PC-9 (cell line): Measurements from ENCODE around the gene NOC2L. TPM values are rescaled to one million over a fixed set of nuclear protein-coding genes. Genes with fewer than 3 reads are reported as not detected.

Experiments
- Bru-seq: library from RNA; stranded (reverse); fragments of 400-500 nt; gene quantifications from one replicate; lab custom pipeline; 2021; lab: Mats Ljungman, UMichigan
- BruChase-seq, 2 experiments: library from RNA; stranded (reverse); fragments of 400-500 nt; gene quantifications; one replicate each; lab custom pipeline; 2021; lab: Mats Ljungman, UMichigan
- BruUV-seq: library from RNA; stranded (reverse); fragments of 400-500 nt; replicated peaks from 2 replicates; lab custom pipeline; 2021; lab: Mats Ljungman, UMichigan
- CTCF ChIA-PET: fragments of 300-600 bp; sonication (Branson Sonifier 250); formaldehyde crosslinking; loops from one replicate; lab custom pipeline; 2022; ENCODE audit warnings: antibody characterized with exemption; lab: Charles Lee
- POLR2A ChIA-PET: fragments of 300-600 bp; sonication (Branson Sonifier 250); formaldehyde crosslinking; loops from one replicate; lab custom pipeline; 2022; ENCODE audit warnings: antibody characterized with exemption; ENCODE audit not compliant: unreplicated experiment; lab: Charles Lee
- DNase-seq, 2 experiments: peaks; one replicate each; pipeline versions ENCODE4 v3.0.0 to v3.0.0-alpha.2; 2015 to 2022; ENCODE audit warnings: mixed read lengths in 1 of 2
- H2AFZ ChIP-seq: fragments of 200-600 bp; sonication (generic); 2 replicates; pipeline ENCODE4 v1.8.1; 2017; ENCODE audit warnings: antibody characterized with exemption
- H3F3A ChIP-seq: fragments of 200-600 bp; sonication (generic); 2 replicates; pipeline ENCODE4 v1.8.1; 2017; ENCODE audit warnings: antibody characterized with exemption, mild to moderate bottlenecking, low read depth; ENCODE audit not compliant: insufficient read depth
- H3K27ac ChIP-seq: fragments of 200-600 bp; sonication (generic); 2 replicates; pipeline ENCODE4 v1.6.1; 2016; ENCODE audit warnings: mixed run types
- H3K27me3 ChIP-seq: fragments of 200-600 bp; sonication (generic); 2 replicates; pipeline ENCODE4 v1.6.1; 2016; ENCODE audit warnings: low read depth, mixed run types; ENCODE audit not compliant: insufficient read depth
- H3K36me3 ChIP-seq: fragments of 200-600 bp; sonication (generic); 2 replicates; pipeline ENCODE4 v1.6.1; 2016; ENCODE audit warnings: low read depth, mixed run types
- H3K4me1 ChIP-seq: fragments of 200-600 bp; sonication (generic); replicated peaks from 2 replicates; pipeline ENCODE4 v1.6.1; 2016; ENCODE audit warnings: mixed run types; ENCODE audit not compliant: insufficient read depth
- H3K4me2 ChIP-seq: fragments of 200-600 bp; sonication (generic); 2 replicates; pipeline ENCODE4 v1.6.1; 2017; ENCODE audit warnings: mixed run types
- H3K4me3 ChIP-seq: fragments of 200-600 bp; sonication (generic); 2 replicates; pipeline ENCODE4 v1.6.1; 2016; ENCODE audit warnings: mixed run types
- H3K79me2 ChIP-seq: fragments of 200-600 bp; sonication (generic); 2 replicates; pipeline ENCODE4 v1.6.1; 2017; ENCODE audit warnings: low read depth, mixed run types
- H3K9me2 ChIP-seq: fragments of 200-600 bp; sonication (generic); 2 replicates; pipeline ENCODE4 v1.8.1; 2017; ENCODE audit warnings: mild to moderate bottlenecking; ENCODE audit not compliant: insufficient read depth
- H3K9me3 ChIP-seq: fragments of 200-600 bp; sonication (generic); 2 replicates; pipeline ENCODE4 v1.8.1; 2016; ENCODE audit warnings: low read depth; ENCODE audit not compliant: insufficient read depth
- H4K20me1 ChIP-seq: fragments of 200-600 bp; sonication (generic); 2 replicates; pipeline ENCODE4 v1.8.1; 2017; ENCODE audit not compliant: insufficient read depth
- CTCF ChIP-seq: fragments of 200-600 bp; sonication (generic); conservative IDR thresholded peaks from 2 replicates; pipeline ENCODE4 v1.6.1; 2017; ENCODE audit warnings: mixed run types, antibody characterized with exemption, mild to moderate bottlenecking, moderate library complexity
- EZH2 ChIP-seq: fragments of 200-600 bp; sonication (generic); IDR thresholded peaks from 2 replicates; pipeline ENCODE4 v1.8.0; 2017; ENCODE audit warnings: antibody characterized with exemption, low read depth
- intact Hi-C: fragments of 100-400 bp; cut with micrococcal nuclease; formaldehyde crosslinking; loops from one replicate; pipeline ENCODE4 v1.10.0; 2022; ENCODE audit not compliant: unreplicated experiment
- long read RNA-seq: library from polyadenylated mRNA; stranded (forward); transcript quantifications from one replicate; pipeline ENCODE4 v2.0.0, GENCODE V29; 2022
- total RNA-seq: library from RNA; stranded (reverse); gene quantifications from 2 replicates; pipeline ENCODE4 v1.2.3, GENCODE V29; 2021

Gene NOC2L
- total RNA-seq: 86.4 and 100 TPM in 2 replicates
- Bru-seq, nascent RNA: percentile 59 among the genes with signal in this experiment
- percentile 73 among the genes with signal in this experiment for BruChase-seq, experiment 1, labeled RNA remaining after a 2-hour chase
- percentile 88 among the genes with signal in this experiment for BruChase-seq, experiment 2, labeled RNA remaining after a 6-hour chase
- long read RNA-seq, transcript NOC2L-201 (19 exons, 2,790 nt): major isoform, 165 of 318 reads
- long read RNA-seq, transcript NOC2L-202 (2 exons, 878 nt): minor isoform, 9 of 318 reads
- long read RNA-seq, partial matches to known transcripts: 19 of 318 reads
- long read RNA-seq, other reads (novel, unspliced or antisense): 124 of 318 reads

GRCh38 chr1:958823-959730 lies at the start of gene NOC2L:
NOC2L (minus strand) TSS chr1:959256; CDS start chr1:959240, 16 bp downstream.
- TF ChIP-seq CTCF: no peak
- TF ChIP-seq EZH2: no peak
- peaks cover 18% of the 10 kb centered on the region for H4K20me1 ChIP-seq
- peak within 1 kb of the TSS; percentile 98 for H3K4me2 ChIP-seq
- ChIA-PET CTCF (interaction anchor here (0.5 to 0.6 kb wide), 2 partner anchors 25 to 28 kb away, joined by 3 read pairs; no protein-coding TSS in a partner anchor), POLR2A (interaction anchor here (0.5 kb wide), 1 partner anchor 38 kb away, joined by 3 read pairs; no protein-coding TSS in a partner anchor)
- H3K9me2 ChIP-seq: no peaks in the 10 kb centered on the region
- H3K9me3 ChIP-seq: no peaks in the 10 kb centered on the region
- H3K4me1 ChIP-seq: peaks cover 9% of the 10 kb centered on the region
- H3F3A ChIP-seq: no peaks in the 10 kb centered on the region
- H3K27ac ChIP-seq: no peak within 1 kb of the TSS
- peak within 1 kb of the TSS; percentile 100 for H3K4me3 ChIP-seq
- DNase-seq: peak; percentile 72 to 88
- H2AFZ ChIP-seq: peak within 1 kb of the TSS; percentile 92
- intact Hi-C loops: no loop called here
- H3K79me2 ChIP-seq: peaks cover 28% of the 10 kb centered on the region
- BruUV-seq: TSS peak; percentile 87
- 0 out of 2 replicates have a peak, but pooled peaks cover 4% of the 10 kb centered on the region for H3K36me3 ChIP-seq
- no peaks in the 10 kb centered on the region for H3K27me3 ChIP-seq

- Histone ChIP-seq H3F3A (peaks cover 25% of the 10 kb centered on the region; the same call in 1 of the 2 replicates), H4K20me1 (peaks cover 6% of the 10 kb centered on the region; the same call in 1 of the 2 replicates), H2AFZ (no peak overlapping the region), H3K4me1 (peaks cover 15% of the 10 kb centered on the region), H3K9me3 (no peaks in the 10 kb centered on the region), H3K27ac (peak overlapping the region; percentile 48), H3K36me3 (no peaks in the 10 kb centered on the region), H3K9me2 (no peaks in the 10 kb centered on the region), H3K4me3 (peak overlapping the region; percentile 23; the same call in 1 of the 2 replicates), H3K4me2 (peak overlapping the region; percentile 66), H3K27me3 (no peaks in the 10 kb centered on the region), H3K79me2 (peaks cover 13% of the 10 kb centered on the region)
- no TSS peak for BruUV-seq
- POLR2A ChIA-PET: interaction anchor here (0.6 kb wide), 1 partner anchor 58 kb away, joined by 12 read pairs; no protein-coding TSS in a partner anchor
- no peak for TF ChIP-seq CTCF
- TF ChIP-seq EZH2: no peak
- intact Hi-C loops: loop anchor here (10.0 kb wide), 1 partner anchor 298 kb away; the partner anchor contains the start of genes ACAP3 and PUSL1
- DNase-seq: peak; percentile 67 to 80
- CTCF ChIA-PET: no interaction called here
Observed at GRCh38 chr1:1006305-1007159, 47.5 kb upstream of the NOC2L start.
